ENCODE data around the gene CNTN4.

- TF ChIP-seq KDM4A (IDR thresholded peaks at IDR 0.05; ENCODE audit: low read depth, low read length, severe bottlenecking) (no peak), SP1 (IDR thresholded peaks at IDR 0.05; ENCODE audit: low read depth, low read length) (no peak), USF2 (IDR thresholded peaks at IDR 0.05; ENCODE audit: low read length) (no peak)
Observed at GRCh38 chr3:2921452-2921851, 822.8 kb downstream of the CNTN4 start.
